Heart left ventricle (tissue), 16 donors: Measurements from ENCODE around the gene CLRN1. TPM values are rescaled to one million over a fixed set of nuclear protein-coding genes. Genes with fewer than 3 reads are reported as not detected.

Experiments
- ATAC-seq, 4 donors: fragments of 200-7000 bp; cut with Tn5 transposase; one replicate each; pipeline ENCODE4 v1.9.1; 2020 to 2022; ENCODE audit warnings: moderate library complexity in 4 of 4, mild to moderate bottlenecking in 3 of 4, moderate number of reproducible peaks in 1 of 4
- DNase-seq, 5 donors: peaks; one replicate each; pipeline ENCODE4 v3.0.0-alpha.2; 2020
- H3K27ac ChIP-seq, 12 donors: fragments of 200-600 bp; sonication (generic) in 4 of 12; one replicate each; pipeline versions ENCODE4 v1.5.0 to v1.8.0; 2016 to 2022; ENCODE audit warnings: mild to moderate bottlenecking in 2 of 12
- H3K27me3 ChIP-seq, 9 donors: fragments of 200-600 bp; sonication (generic) in 2 of 9; one replicate each; pipeline versions ENCODE4 v1.5.1 to v1.8.0; 2016 to 2022; ENCODE audit warnings: mild to moderate bottlenecking in 3 of 9
- H3K36me3 ChIP-seq, 9 donors: fragments of 200-600 bp; sonication (generic) in 2 of 9; one replicate each; pipeline versions ENCODE4 v1.5.0 to v1.8.0; 2018 to 2022; ENCODE audit warnings: mild to moderate bottlenecking in 2 of 9
- H3K4me1 ChIP-seq, 12 donors: fragments of 200-600 bp; sonication (generic) in 4 of 12; one replicate each; pipeline versions ENCODE4 v1.5.0 to v1.8.0; 2016 to 2022; ENCODE audit warnings: mild to moderate bottlenecking in 3 of 12
- H3K4me3 ChIP-seq, 12 donors: fragments of 200-600 bp; sonication (generic) in 4 of 12; one replicate each; pipeline versions ENCODE4 v1.5.0 to v1.8.0; 2017 to 2022; ENCODE audit warnings: mild to moderate bottlenecking in 9 of 12, moderate library complexity in 4 of 12
- H3K9me3 ChIP-seq, 12 donors: fragments of 200-600 bp; sonication (generic) in 4 of 12; one replicate each; pipeline versions ENCODE4 v1.5.0 to v1.8.0; 2016 to 2022; ENCODE audit warnings: mild to moderate bottlenecking in 1 of 12
- POLR2A ChIP-seq, 2 donors: fragments of 450-650 bp; IDR thresholded peaks; one replicate each; pipeline ENCODE4 v1.6.1; 2017; ENCODE audit warnings: antibody characterized with exemption in 2 of 2, mild to moderate bottlenecking in 2 of 2, moderate library complexity in 2 of 2
- WGBS, 4 donors: extraction: QIAGEN DNeasy Blood & Tissue Kit in 2 of 4; methylation state at CpG; one replicate each; pipeline versions ENCODE4 v1.1.5 to v1.1.7; 2013 to 2018; 5-methylcytosine and 5-hydroxymethylcytosine counted together
- intact Hi-C, 10 donors: fragments of 100-400 bp; cut with DNase I; formaldehyde crosslinking; loops; one replicate each; pipeline versions ENCODE4 v1.11.1 to v1.14.2; 2022
- long read RNA-seq, 3 donors: library from polyadenylated mRNA; unstranded; transcript quantifications; one replicate each; pipeline ENCODE4 v2.0.0, GENCODE V29; 2020 to 2021
- polyA plus RNA-seq, 2 donors: library from polyadenylated mRNA; stranded (reverse); fragments of 200-250 nt; gene quantifications; one replicate each; pipeline ENCODE4 v1.2.3, GENCODE V29; 2013
- total RNA-seq, 9 donors: library from RNA; depleted of rRNA in 2 of 9; stranded (reverse); fragments of >200 nt in 2 of 9; fragmentation: NEBNext Ultra II Directional in 3 of 9; extraction: Animal tissue kit (Norgen Biotek cat#: 25700) in 3 of 9; gene quantifications; one replicate each; pipeline versions ENCODE4 v1.1.0 to v1.2.4, GENCODE V29; 2016 to 2023
- TF ChIP-seq, protein P1 (sequence below), 12 donors: fragments of 200-600 bp; sonication (generic) in 4 of 12; IDR thresholded peaks; one replicate each; pipeline versions ENCODE4 v1.5.0 to v1.8.0; 2018 to 2022; ENCODE audit warnings: antibody characterized with exemption in 12 of 12, mild to moderate bottlenecking in 5 of 12
- donor health status: ischemic (EF 13 %, LVEDD 7.1; RV severe dilation, severe dysfunction).
- donor health status: healthy with polysubstance abuse.
- donor health status: DM: no; HTN: yes; CAD: no.
- donor health status: DM: no; HTN: no; CAD: no.
- donor health status: ischemic (EF 25% LVEDD 6.9; RV normal size, moderate dysfunction).
- donor health status: ischemic (EF 25% LVEDD 5.7; RV mildly dilated, moderate dysfunction).
- donor health status: healthy.
- donor health status: DM: yes; HTN: yes; CAD: no.
- donor health status: ischemic (EF 35%, LVEDD 5.7; RV mildly dilated, moderate dysfunction).
- donor health status: nonischemic (EF 11% LVEDD 7.7; RV severe dilation, severe dysfunction).
- donor health status: DM: yes; HTN: yes; CAD: no.
- donor health status: PGD.
- donor health status: ischemic (EF 29% LVEDD 5.4; RV normal size, mild dysfunction).
- donor health status: nonischemic (EF 23%, LVEDD 6.1; RV moderate dilation, normal function).

The CLRN1 gene
- not detected for total RNA-seq
- polyA plus RNA-seq: not detected
- long read RNA-seq, donor 1: 0 reads
- long read RNA-seq, donor 2: 0 reads
- long read RNA-seq, donor 3: 0 reads

DNA sequence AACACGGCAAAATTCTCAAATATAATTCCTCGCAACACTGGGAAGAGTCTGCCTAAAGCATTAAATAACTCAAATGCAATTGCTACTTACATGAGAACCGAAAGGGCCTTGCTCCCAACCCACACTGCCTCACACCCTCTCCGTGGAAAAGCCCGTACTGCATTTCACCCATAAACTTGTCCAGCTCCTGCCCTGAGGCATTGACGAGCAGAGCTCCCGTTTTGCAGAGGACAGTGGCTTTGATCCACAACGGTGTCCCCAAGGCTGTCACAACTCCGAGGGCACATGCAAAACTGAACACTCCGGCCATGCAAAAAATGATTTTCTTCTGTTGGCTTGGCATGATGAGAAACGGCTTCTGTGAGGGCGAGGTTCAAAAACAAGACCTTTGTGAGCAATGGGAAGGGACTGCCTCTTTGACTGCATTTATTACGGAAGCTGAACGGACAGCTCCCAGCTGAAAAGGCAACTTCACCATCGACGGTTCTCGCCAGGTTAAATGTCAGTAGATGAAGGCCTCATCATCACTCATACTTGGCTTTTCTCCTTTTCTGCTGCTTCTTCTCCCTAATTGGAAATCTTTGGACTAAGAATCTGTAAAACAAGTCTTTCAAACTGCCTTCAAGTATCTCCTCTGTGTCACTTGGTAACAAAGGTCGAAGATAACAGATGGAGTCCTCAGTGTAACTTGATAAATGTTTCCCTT lies at the start of gene CLRN1:
Gene CLRN1 (minus strand): TSS at position 362 of the 706 bp plus-strand sequence. CDS start 19 bp downstream, at position 343.
- TF ChIP-seq, protein P1, sequence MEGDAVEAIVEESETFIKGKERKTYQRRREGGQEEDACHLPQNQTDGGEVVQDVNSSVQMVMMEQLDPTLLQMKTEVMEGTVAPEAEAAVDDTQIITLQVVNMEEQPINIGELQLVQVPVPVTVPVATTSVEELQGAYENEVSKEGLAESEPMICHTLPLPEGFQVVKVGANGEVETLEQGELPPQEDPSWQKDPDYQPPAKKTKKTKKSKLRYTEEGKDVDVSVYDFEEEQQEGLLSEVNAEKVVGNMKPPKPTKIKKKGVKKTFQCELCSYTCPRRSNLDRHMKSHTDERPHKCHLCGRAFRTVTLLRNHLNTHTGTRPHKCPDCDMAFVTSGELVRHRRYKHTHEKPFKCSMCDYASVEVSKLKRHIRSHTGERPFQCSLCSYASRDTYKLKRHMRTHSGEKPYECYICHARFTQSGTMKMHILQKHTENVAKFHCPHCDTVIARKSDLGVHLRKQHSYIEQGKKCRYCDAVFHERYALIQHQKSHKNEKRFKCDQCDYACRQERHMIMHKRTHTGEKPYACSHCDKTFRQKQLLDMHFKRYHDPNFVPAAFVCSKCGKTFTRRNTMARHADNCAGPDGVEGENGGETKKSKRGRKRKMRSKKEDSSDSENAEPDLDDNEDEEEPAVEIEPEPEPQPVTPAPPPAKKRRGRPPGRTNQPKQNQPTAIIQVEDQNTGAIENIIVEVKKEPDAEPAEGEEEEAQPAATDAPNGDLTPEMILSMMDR (IDR thresholded peaks at IDR 0.05): no peak
- TF ChIP-seq POLR2A (IDR thresholded peaks at IDR 0.05): no peak
- Histone ChIP-seq H3K4me1 (no peaks in the 10 kb centered on the region), H3K9me3 (no peaks in the 10 kb centered on the region), H3K4me3 (no peak within 1 kb of the TSS), H3K27ac (no peak within 1 kb of the TSS), H3K27me3 (peaks cover 0 to 15% (median 0%) of the 10 kb centered on the region in 9 donors), H3K36me3 (no peaks in the 10 kb centered on the region)
- DNase-seq (no peak), ATAC-seq (no peak)
- WGBS, 4 donors: 52 to 67% (median 61%) methylated on average over 18 of the region's 18 CpGs
- intact Hi-C loops: no loop called here

DNA sequence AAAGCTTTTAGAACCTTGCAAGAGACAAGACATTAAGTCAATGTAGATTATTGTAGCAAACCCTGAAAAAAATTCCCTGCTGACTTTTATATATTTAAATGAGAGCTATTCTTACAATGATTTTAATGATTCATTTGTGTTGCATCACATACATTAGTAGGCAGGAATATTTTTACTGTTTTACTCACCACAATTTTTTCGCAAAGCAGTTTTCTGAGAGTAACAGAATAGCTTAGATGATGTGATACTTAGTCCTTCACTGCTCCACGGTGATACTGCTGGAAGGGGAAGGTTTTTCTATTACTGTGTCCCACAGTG lies 43.9 kb upstream of the CLRN1 start:
- H3K27ac ChIP-seq: no peak overlapping the region
- H3K27me3 ChIP-seq: peaks cover 0 to 10% (median 0%) of the 10 kb centered on the region in 9 donors
- DNase-seq (no peak), ATAC-seq (no peak)
- TF ChIP-seq POLR2A (IDR thresholded peaks at IDR 0.05): no peak
- TF ChIP-seq, protein P1 (IDR thresholded peaks at IDR 0.05): no peak
- no peaks in the 10 kb centered on the region for H3K9me3 ChIP-seq
- intact Hi-C loops: no loop called here
- no peaks in the 10 kb centered on the region for H3K4me1 ChIP-seq
- WGBS, 4 donors: 74 to 79% (median 75%) methylated on average over 2 of the region's 2 CpGs
- H3K4me3 ChIP-seq: no peak overlapping the region
- no peaks in the 10 kb centered on the region for H3K36me3 ChIP-seq

GRCh38 chr3:151015767-151016477 lies 43.4 kb upstream of the CLRN1 start:
- H3K36me3 ChIP-seq: no peaks in the 10 kb centered on the region
- no peak overlapping the region for H3K4me3 ChIP-seq
- 53 to 61% (median 57%) methylated on average over 3 of the region's 3 CpGs for WGBS, 4 donors
- peaks cover 0 to 10% (median 0%) of the 10 kb centered on the region in 9 donors for H3K27me3 ChIP-seq
- ATAC-seq (no peak), DNase-seq (no peak)
- intact Hi-C loops: no loop called here
- no peaks in the 10 kb centered on the region for H3K4me1 ChIP-seq
- TF ChIP-seq, protein P1 (IDR thresholded peaks at IDR 0.05): no peak
- no peak for TF ChIP-seq POLR2A (IDR thresholded peaks at IDR 0.05)
- no peak overlapping the region for H3K27ac ChIP-seq
- no peaks in the 10 kb centered on the region for H3K9me3 ChIP-seq

DNA sequence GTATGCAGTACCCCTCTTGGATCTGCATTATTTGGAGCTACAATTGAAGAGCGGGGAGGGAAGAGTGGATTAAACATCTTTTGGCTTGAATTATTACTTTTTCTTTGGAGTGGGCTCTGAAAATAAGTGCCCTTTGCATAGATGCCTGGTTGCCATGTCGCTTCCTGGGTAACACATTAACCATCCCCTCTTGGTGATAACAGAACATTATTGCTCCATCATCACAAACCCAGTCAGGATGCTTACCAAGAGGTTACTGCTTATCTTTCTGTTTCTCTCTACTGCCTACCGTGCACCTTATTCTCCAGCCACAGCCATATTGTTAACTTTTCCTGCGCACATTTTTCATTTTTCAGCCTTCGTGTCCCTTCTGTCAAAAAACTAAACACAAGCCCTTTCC lies 42.7 kb upstream of the CLRN1 start:
- ATAC-seq (no peak), DNase-seq (no peak)
- intact Hi-C loops: no loop called here
- Histone ChIP-seq H3K4me3 (no peak overlapping the region), H3K9me3 (no peaks in the 10 kb centered on the region), H3K36me3 (no peaks in the 10 kb centered on the region), H3K4me1 (no peaks in the 10 kb centered on the region), H3K27me3 (peaks cover 0 to 10% (median 0%) of the 10 kb centered on the region in 9 donors), H3K27ac (no peak overlapping the region)
- TF ChIP-seq, protein P1 (IDR thresholded peaks at IDR 0.05): no peak
- no peak for TF ChIP-seq POLR2A (IDR thresholded peaks at IDR 0.05)
- WGBS, 4 donors: 88 to 91% (median 89%) methylated on average over 5 of the region's 5 CpGs
